Ovary (tissue), 9 donors: Measurements from ENCODE around the gene TP53BP2. TPM values are rescaled to one million over a fixed set of nuclear protein-coding genes. Genes with fewer than 3 reads are reported as not detected.

Experiments
- DNase-seq, 5 donors: peaks; one replicate each; pipeline ENCODE4 v3.0.0-alpha.2; 2019 to 2020
- H3K27ac ChIP-seq, 2 donors: fragments of 200-600 bp; one replicate each; pipeline versions ENCODE4 v1.5.1 to v1.8.0; 2019 to 2022
- H3K27me3 ChIP-seq: fragments of 200-600 bp; one replicate; pipeline ENCODE4 v1.8.0; 2022
- H3K36me3 ChIP-seq: fragments of 200-600 bp; sonication (generic); one replicate; pipeline ENCODE4 v1.5.1; 2019
- H3K4me1 ChIP-seq: one replicate; pipeline ENCODE4 v1.8.1; 2013; ENCODE audit warnings: mild to moderate bottlenecking, moderate library complexity; ENCODE audit not compliant: insufficient read depth
- H3K4me3 ChIP-seq: fragments of 200-600 bp; sonication (generic); one replicate; pipeline ENCODE4 v1.5.1; 2017
- H3K9me3 ChIP-seq, 2 donors: fragments of 200-600 bp in 1 of 2; sonication (generic) in 1 of 2; one replicate each; pipeline versions ENCODE4 v1.5.1 to v1.8.1; 2013 to 2019; ENCODE audit warnings: mild to moderate bottlenecking in 1 of 2, moderate library complexity in 1 of 2
- EP300 ChIP-seq: sonication (generic); formaldehyde crosslinking; IDR thresholded peaks from one replicate; pipeline ENCODE4 v1.6.1; 2017; ENCODE audit warnings: antibody characterized with exemption
- POLR2A ChIP-seq: fragments of 450-650 bp; IDR thresholded peaks from one replicate; pipeline ENCODE4 v1.6.1; 2017; ENCODE audit warnings: antibody characterized with exemption, mild to moderate bottlenecking, moderate library complexity
- WGBS, 3 donors: extraction: QIAGEN DNeasy Blood & Tissue Kit in 1 of 3; methylation state at CpG; one replicate each; pipeline versions ENCODE4 v1.1.5 to v1.1.7; 2013 to 2017; 5-methylcytosine and 5-hydroxymethylcytosine counted together
- intact Hi-C, 4 donors: fragments of 100-400 bp; cut with DNase I; formaldehyde crosslinking; loops; one replicate each; pipeline versions ENCODE4 v1.11.0 to v1.15.1; 2022 to 2023
- polyA plus RNA-seq, 2 donors: library from polyadenylated mRNA; stranded (reverse); fragments of 200-250 nt in 1 of 2; fragments of 350-450 nt in 1 of 2; fragmentation: Illumina TruSeq in 1 of 2; extraction: RNeasy Lipid Tissue Mini Kit (QIAGEN cat#74804) in 1 of 2; gene quantifications; one replicate each; pipeline ENCODE4 v1.2.3, GENCODE V29; 2013 to 2014
- total RNA-seq, 7 donors: library from RNA; depleted of rRNA in 2 of 7; stranded (reverse); fragments of >200 nt in 2 of 7; fragmentation: NEBNext Ultra II Directional in 3 of 7; extraction: Animal tissue kit (Norgen Biotek cat#: 25700) in 3 of 7; gene quantifications; one replicate each; pipeline versions ENCODE4 v1.1.0 to v1.2.4, GENCODE V29; 2016 to 2023
- TF ChIP-seq, protein P1 (sequence below), 3 donors: fragments of 450-650 bp in 2 of 3; fragments of 200-600 bp in 1 of 3; IDR thresholded peaks; one replicate each; pipeline versions ENCODE4 v1.5.1 to v1.8.0; 2016 to 2022; ENCODE audit warnings: antibody characterized with exemption in 3 of 3, mild to moderate bottlenecking in 1 of 3
- donor health status: DM: no; HTN: no; CAD: no; lungs with moderate emphysema.
- donor health status: DM: no; HTN: no; CAD: no.
- donor health status: Bipolar disorder and iron deficiency.
- donor health status: DM: yes; HTN: yes; CAD: no.
- donor health status: DM: no; HTN: no; CAD: no.
- donor health status: DM: yes; HTN: yes; CAD: no.

Gene TP53BP2
- total and polyA plus RNA-seq, 9 donors = 12.4 to 43.6 (median 36.8) TPM

DNA sequence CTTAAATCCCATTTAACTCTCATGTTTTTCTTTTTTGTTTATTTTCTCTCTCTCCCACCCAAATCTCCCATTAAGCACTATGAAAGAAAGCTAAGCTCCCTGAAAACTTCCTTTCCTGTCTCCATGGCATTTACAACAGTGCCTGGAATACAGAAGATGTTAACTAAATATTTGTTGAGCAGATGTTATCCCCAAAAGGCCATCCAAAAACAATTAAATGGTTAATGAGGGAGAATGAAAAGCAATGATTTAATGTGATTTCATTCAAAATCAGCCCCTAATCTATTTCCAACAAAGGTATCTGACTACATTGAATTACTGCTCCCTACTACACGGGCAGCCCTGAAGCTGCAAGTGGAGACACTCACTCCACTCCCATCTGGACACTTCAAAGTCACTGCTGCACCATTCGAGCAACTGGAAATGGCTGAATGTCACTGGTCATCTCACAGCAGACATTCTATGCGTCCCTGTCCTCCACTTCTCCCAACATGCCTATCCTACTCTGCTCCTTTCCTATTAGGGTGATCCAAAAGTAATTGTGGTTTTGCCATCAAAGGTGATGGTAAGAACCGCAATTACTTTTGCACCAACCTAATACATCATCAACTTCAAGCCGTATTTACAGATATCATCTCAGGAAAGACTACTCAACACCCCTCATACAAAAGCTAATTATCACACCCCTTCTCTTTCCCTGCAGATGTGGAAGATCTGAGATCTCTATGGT, 7.5 kb downstream of the TP53BP2 start:
- intact Hi-C loops = no loop called here
- WGBS, 3 donors = 86 to 91% (median 90%) methylated on average over 5 of the region's 5 CpGs
- Histone ChIP-seq H3K4me1 (peaks cover 5% of the 10 kb centered on the region), H3K4me3 (no peak overlapping the region), H3K27me3 (no peaks in the 10 kb centered on the region), H3K9me3 (no peaks in the 10 kb centered on the region), H3K36me3 (no peaks in the 10 kb centered on the region), H3K27ac (no peak overlapping the region)
- no peak for DNase-seq
- TF ChIP-seq EP300 = no peak
- TF ChIP-seq POLR2A = no peak
- TF ChIP-seq, protein P1, sequence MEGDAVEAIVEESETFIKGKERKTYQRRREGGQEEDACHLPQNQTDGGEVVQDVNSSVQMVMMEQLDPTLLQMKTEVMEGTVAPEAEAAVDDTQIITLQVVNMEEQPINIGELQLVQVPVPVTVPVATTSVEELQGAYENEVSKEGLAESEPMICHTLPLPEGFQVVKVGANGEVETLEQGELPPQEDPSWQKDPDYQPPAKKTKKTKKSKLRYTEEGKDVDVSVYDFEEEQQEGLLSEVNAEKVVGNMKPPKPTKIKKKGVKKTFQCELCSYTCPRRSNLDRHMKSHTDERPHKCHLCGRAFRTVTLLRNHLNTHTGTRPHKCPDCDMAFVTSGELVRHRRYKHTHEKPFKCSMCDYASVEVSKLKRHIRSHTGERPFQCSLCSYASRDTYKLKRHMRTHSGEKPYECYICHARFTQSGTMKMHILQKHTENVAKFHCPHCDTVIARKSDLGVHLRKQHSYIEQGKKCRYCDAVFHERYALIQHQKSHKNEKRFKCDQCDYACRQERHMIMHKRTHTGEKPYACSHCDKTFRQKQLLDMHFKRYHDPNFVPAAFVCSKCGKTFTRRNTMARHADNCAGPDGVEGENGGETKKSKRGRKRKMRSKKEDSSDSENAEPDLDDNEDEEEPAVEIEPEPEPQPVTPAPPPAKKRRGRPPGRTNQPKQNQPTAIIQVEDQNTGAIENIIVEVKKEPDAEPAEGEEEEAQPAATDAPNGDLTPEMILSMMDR (IDR thresholded peaks at IDR 0.05) = no peak

DNA sequence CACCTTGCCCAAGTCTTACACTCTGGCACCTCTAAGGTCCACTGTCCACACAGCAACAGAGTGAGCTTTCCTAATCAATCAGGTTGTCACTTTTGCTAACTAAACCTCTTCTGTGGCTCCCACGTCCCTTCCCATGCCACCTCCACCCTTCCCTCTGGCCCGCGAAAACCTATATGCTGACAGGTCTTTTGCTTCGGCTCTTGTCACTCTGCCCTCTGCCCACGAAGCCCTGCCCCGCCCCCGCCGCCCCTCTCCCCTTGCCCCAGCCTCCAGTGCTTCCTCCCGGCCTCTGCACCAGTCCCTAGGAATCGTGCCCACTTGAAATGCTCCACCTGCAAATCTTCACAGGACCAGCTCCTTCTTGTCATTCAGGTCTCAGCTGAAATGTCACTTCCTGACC, 8.1 kb downstream of the TP53BP2 start:
- Histone ChIP-seq H3K4me1 (peaks cover 5% of the 10 kb centered on the region), H3K27ac (no peak overlapping the region), H3K27me3 (no peaks in the 10 kb centered on the region), H3K4me3 (no peak overlapping the region), H3K9me3 (no peaks in the 10 kb centered on the region), H3K36me3 (no peaks in the 10 kb centered on the region)
- intact Hi-C loops = no loop called here
- TF ChIP-seq, protein P1 (IDR thresholded peaks at IDR 0.05) = no peak
- no peak for TF ChIP-seq EP300
- TF ChIP-seq POLR2A = no peak
- 84 to 88% (median 86%) methylated on average over 10 of the region's 10 CpGs for WGBS, 3 donors
- no peak for DNase-seq

GRCh38 chr1:223837206-223837605, 8.5 kb downstream of the TP53BP2 start:
- no peak for TF ChIP-seq POLR2A
- TF ChIP-seq, protein P1 (IDR thresholded peaks at IDR 0.05) = no peak
- TF ChIP-seq EP300 = no peak
- Histone ChIP-seq H3K4me1 (peaks cover 4% of the 10 kb centered on the region), H3K36me3 (no peaks in the 10 kb centered on the region), H3K27ac (no peak overlapping the region), H3K27me3 (no peaks in the 10 kb centered on the region), H3K4me3 (no peak overlapping the region), H3K9me3 (no peaks in the 10 kb centered on the region)
- WGBS, 3 donors = 37 to 70% (median 53%) methylated on average over 1 of the region's 1 CpG
- no peak for DNase-seq
- intact Hi-C loops = no loop called here

GRCh38 chr1:223836586-223836985, 9.2 kb downstream of the TP53BP2 start:
- Histone ChIP-seq H3K27ac (no peak overlapping the region), H3K4me1 (peaks cover 3% of the 10 kb centered on the region), H3K9me3 (no peaks in the 10 kb centered on the region), H3K27me3 (no peaks in the 10 kb centered on the region), H3K36me3 (no peaks in the 10 kb centered on the region), H3K4me3 (no peak overlapping the region)
- WGBS, 3 donors = 76 to 88% (median 86%) methylated on average over 1 of the region's 1 CpG
- no peak for DNase-seq
- intact Hi-C loops = no loop called here
- TF ChIP-seq EP300 (no peak), POLR2A (no peak)
- TF ChIP-seq, protein P1 (IDR thresholded peaks at IDR 0.05) = no peak
